Lung (tissue), 12 donors: ENCODE measurements around the gene ST3GAL5. TPM values are rescaled to one million over a fixed set of nuclear protein-coding genes. Genes with fewer than 3 reads are reported as not detected.

Experiments used
- ATAC-seq: fragments of 200-7000 bp; cut with Tn5 transposase; one replicate; pipeline ENCODE4 v1.9.1; 2020; ENCODE audit warnings: moderate number of reproducible peaks; ENCODE audit not compliant: insufficient read depth, low FRiP score
- DNase-seq, 3 donors: peaks; one replicate each; pipeline ENCODE4 v3.0.0-alpha.2; 2013 to 2017
- H3K27ac ChIP-seq, 2 donors: one replicate each; pipeline ENCODE4 v1.5.1; 2013; ENCODE audit warnings: mild to moderate bottlenecking in 2 of 2, moderate library complexity in 2 of 2, control low read depth in 1 of 2, inconsistent platforms in 1 of 2, low read depth in 1 of 2, low read length in 1 of 2
- H3K27me3 ChIP-seq, 3 donors: one replicate each; pipeline ENCODE4 v1.5.1; 2013; ENCODE audit warnings: low read length in 2 of 3; ENCODE audit not compliant: control insufficient read depth in 3 of 3, insufficient read depth in 3 of 3
- H3K36me3 ChIP-seq, 4 donors: one replicate each; pipeline ENCODE4 v1.5.1; 2013; ENCODE audit warnings: low read length in 4 of 4, mild to moderate bottlenecking in 1 of 4, moderate library complexity in 1 of 4; ENCODE audit not compliant: control insufficient read depth in 4 of 4, insufficient read depth in 4 of 4
- H3K4me1 ChIP-seq, 5 donors: one replicate each; pipeline ENCODE4 v1.5.1; 2013; ENCODE audit warnings: low read length in 5 of 5, mild to moderate bottlenecking in 2 of 5, moderate library complexity in 1 of 5; ENCODE audit not compliant: control insufficient read depth in 5 of 5, insufficient read depth in 5 of 5
- H3K4me3 ChIP-seq: one replicate; pipeline ENCODE4 v1.5.1; 2013; ENCODE audit warnings: mild to moderate bottlenecking, control low read depth, moderate library complexity
- H3K9ac ChIP-seq, 2 donors: one replicate each; pipeline ENCODE4 v1.5.1; 2013; ENCODE audit warnings: low read length in 2 of 2, control low read depth in 1 of 2; ENCODE audit not compliant: insufficient read depth in 1 of 2
- H3K9me3 ChIP-seq, 4 donors: one replicate each; pipeline ENCODE4 v1.5.1; 2013; ENCODE audit warnings: low read length in 3 of 4, mild to moderate bottlenecking in 1 of 4, moderate library complexity in 1 of 4; ENCODE audit not compliant: control insufficient read depth in 4 of 4, insufficient read depth in 3 of 4
- CTCF ChIP-seq: IDR thresholded peaks from 2 replicates; pipeline ENCODE4 v1.5.1; 2012; ENCODE audit warnings: mild to moderate bottlenecking; ENCODE audit errors: control extremely low read depth, extremely low read depth
- WGBS, 2 donors: extraction: QIAGEN DNeasy Blood & Tissue Kit; methylation state at CpG; one replicate each; pipeline ENCODE4 v1.1.7; 2013; 5-methylcytosine and 5-hydroxymethylcytosine counted together
- polyA plus RNA-seq, 2 donors: library from polyadenylated mRNA; stranded (reverse); fragments of 200-250 nt; gene quantifications; one replicate each; pipeline ENCODE4 v1.2.1, GENCODE V29; 2013
- total RNA-seq, 2 donors: library from RNA; depleted of rRNA in 1 of 2; stranded (reverse); fragments of >200 nt in 1 of 2; gene quantifications; one replicate each; pipeline ENCODE4 v1.2.1, GENCODE V29; 2014 to 2021
- donor health status: control.
- donor health status: control.
- donor health status: Bipolar disorder and iron deficiency.
- donor health status: healthy.
- donor health status: DM: yes; HTN: yes; CAD: no.

ST3GAL5 gene
- total and polyA plus RNA-seq, 4 donors = 31.1 to 149 (median 64.4) TPM

GRCh38 chr2:85914922-85915321 lies 26.1 kb upstream of the ST3GAL5 start:
- no peak overlapping the region for H3K4me3 ChIP-seq
- H3K4me1 ChIP-seq = peaks cover 0 to 4% (median 0%) of the 10 kb centered on the region in 5 donors
- peaks cover 0 to 1% (median 0%) of the 10 kb centered on the region in 4 donors for H3K36me3 ChIP-seq
- ATAC-seq = no peak
- no peaks in the 10 kb centered on the region for H3K27me3 ChIP-seq
- no peaks in the 10 kb centered on the region for H3K9me3 ChIP-seq
- H3K9ac ChIP-seq = no peak overlapping the region
- no peak for DNase-seq
- H3K27ac ChIP-seq = no peak overlapping the region
- no peak for TF ChIP-seq CTCF
- WGBS, 2 donors = 62 to 74% methylated on average over 2 of the region's 2 CpGs

GRCh38 chr2:85913884-85914881 lies 25.4 kb upstream of the ST3GAL5 start:
- 82 to 86% methylated on average over 4 of the region's 4 CpGs for WGBS, 2 donors
- H3K4me3 ChIP-seq = no peak overlapping the region
- peak; percentile 68 for ATAC-seq

GRCh38 chr2:85911814-85912692 lies 23.3 kb upstream of the ST3GAL5 start:
- no peak overlapping the region for H3K9ac ChIP-seq
- peak overlapping the region in 1 of 2 donors; percentile 67 for H3K27ac ChIP-seq
- no peaks in the 10 kb centered on the region for H3K36me3 ChIP-seq
- no peak overlapping the region for H3K4me3 ChIP-seq
- peaks cover 0 to 4% (median 0%) of the 10 kb centered on the region in 5 donors for H3K4me1 ChIP-seq
- no peak for TF ChIP-seq CTCF
- WGBS, 2 donors = 73 to 85% methylated on average over 9 of the region's 9 CpGs
- ATAC-seq = peak; percentile 16
- DNase-seq = peak in 1 of 3 donors; percentile 24
- no peaks in the 10 kb centered on the region for H3K27me3 ChIP-seq
- no peaks in the 10 kb centered on the region for H3K9me3 ChIP-seq

More at GRCh38 chr2:85913884-85914881, 25.4 kb upstream of the ST3GAL5 start:
- Histone ChIP-seq H3K9me3 (no peaks in the 10 kb centered on the region), H3K4me1 (peaks cover 0 to 4% (median 0%) of the 10 kb centered on the region in 5 donors), H3K27ac (no peak overlapping the region), H3K27me3 (no peaks in the 10 kb centered on the region), H3K9ac (no peak overlapping the region), H3K36me3 (peaks cover 0 to 1% (median 0%) of the 10 kb centered on the region in 4 donors)
- TF ChIP-seq CTCF = no peak
- no peak for DNase-seq
